ENCODE data around the gene TRAP1. TPM values are rescaled to one million over a fixed set of nuclear protein-coding genes. Genes with fewer than 3 reads are reported as not detected.

TRAP1 gene
- total RNA-seq, 2 experiments from 2014 or later = 68.0 to 75.9 TPM

- H3K27me3 ChIP-seq (ENCODE audit: control insufficient read depth in 1 of 2, insufficient read depth in 2 of 2, low read length in 2 of 2) = no peaks in the 10 kb centered on the region
- Mint-ChIP-seq H3K27ac (no peak overlapping the region), H3K9me3 (no peaks in the 10 kb centered on the region), H3K27me3 (no peaks in the 10 kb centered on the region), H3K4me3 (no peak overlapping the region), H3K36me3 (ENCODE audit: low read depth) (peaks cover 23% of the 10 kb centered on the region), H3K4me1 (ENCODE audit: low read depth) (peaks cover 31% of the 10 kb centered on the region)
- H3K9me3 ChIP-seq (ENCODE audit: control insufficient read depth in 1 of 2, insufficient read depth in 1 of 2, low read length in 2 of 2) = no peaks in the 10 kb centered on the region
- peaks cover 28% of the 10 kb centered on the region for H3K4me1 ChIP-seq (ENCODE audit: insufficient read depth, low read length)
- H3K36me3 ChIP-seq (ENCODE audit: insufficient read depth, low read length) = peaks cover 17% of the 10 kb centered on the region
- ATAC-seq (ENCODE audit: poor library complexity) (no peak), DNase-seq (no peak)
- intact Hi-C loops (cut with DNase I, micrococcal nuclease) = loop anchor here in 1 of 2 experiments (10.0 kb wide), 1 partner anchor 542 kb away; no protein-coding TSS in a partner anchor
- POLR2A ChIA-PET = interaction anchor here (1.2 kb wide), 1 partner anchor 14 kb away, joined by 3 read pairs; no protein-coding TSS in a partner anchor
- H3K27ac ChIP-seq (ENCODE audit: low read depth in 1 of 2, low read length in 2 of 2) = no peak overlapping the region
- H3K4me3 ChIP-seq (ENCODE audit: low read length) = no peak overlapping the region
- CTCF ChIA-PET = no interaction called here
- TF ChIP-seq, protein P1, sequence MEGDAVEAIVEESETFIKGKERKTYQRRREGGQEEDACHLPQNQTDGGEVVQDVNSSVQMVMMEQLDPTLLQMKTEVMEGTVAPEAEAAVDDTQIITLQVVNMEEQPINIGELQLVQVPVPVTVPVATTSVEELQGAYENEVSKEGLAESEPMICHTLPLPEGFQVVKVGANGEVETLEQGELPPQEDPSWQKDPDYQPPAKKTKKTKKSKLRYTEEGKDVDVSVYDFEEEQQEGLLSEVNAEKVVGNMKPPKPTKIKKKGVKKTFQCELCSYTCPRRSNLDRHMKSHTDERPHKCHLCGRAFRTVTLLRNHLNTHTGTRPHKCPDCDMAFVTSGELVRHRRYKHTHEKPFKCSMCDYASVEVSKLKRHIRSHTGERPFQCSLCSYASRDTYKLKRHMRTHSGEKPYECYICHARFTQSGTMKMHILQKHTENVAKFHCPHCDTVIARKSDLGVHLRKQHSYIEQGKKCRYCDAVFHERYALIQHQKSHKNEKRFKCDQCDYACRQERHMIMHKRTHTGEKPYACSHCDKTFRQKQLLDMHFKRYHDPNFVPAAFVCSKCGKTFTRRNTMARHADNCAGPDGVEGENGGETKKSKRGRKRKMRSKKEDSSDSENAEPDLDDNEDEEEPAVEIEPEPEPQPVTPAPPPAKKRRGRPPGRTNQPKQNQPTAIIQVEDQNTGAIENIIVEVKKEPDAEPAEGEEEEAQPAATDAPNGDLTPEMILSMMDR (IDR thresholded peaks at IDR 0.05) = no peak
Measured at GRCh38 chr16:3712861-3713372, 4.4 kb downstream of the TRAP1 start.

DNA sequence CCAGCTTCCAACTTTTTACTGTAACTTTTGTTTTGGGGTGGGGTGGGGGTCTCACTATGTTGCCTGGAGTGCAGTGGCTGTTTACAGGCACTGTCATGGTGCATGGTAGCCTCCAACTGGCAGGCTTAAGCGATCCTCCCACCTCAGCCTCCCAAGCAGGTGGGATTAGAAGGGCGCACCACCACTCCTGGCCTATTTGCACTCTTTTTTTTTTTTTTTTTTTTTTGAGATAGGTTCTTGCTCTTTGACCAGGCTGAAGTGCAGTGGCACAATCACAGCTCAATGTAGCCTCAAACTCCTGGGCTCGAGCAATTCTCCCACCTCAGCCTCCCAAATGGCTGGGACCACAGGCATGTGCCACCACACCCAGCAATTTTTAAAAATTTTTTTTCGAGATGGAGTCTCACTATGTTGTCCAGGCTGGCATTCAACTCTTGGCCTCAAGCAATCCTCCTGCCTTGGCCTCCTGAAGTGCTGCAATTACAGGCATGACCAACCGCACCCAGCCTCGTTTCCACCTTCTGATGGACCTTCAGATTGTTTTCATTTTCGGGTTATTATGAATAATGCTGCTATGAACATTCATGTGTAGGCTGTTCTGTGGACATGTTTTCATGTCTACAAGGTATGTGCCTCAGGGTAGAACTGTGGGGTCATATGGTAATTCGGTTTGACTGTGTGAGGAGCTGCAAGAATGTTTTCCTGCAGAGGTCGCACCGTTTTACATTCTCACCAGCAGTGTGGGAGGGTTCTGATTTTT lies 10.9 kb downstream of the TRAP1 start:
- no peaks in the 10 kb centered on the region for H3K9me3 Mint-ChIP-seq

GRCh38 chr16:3702082-3702481 lies 15.2 kb downstream of the TRAP1 start:
- TF ChIP-seq, protein P1 (IDR thresholded peaks at IDR 0.05) = no peak
- Histone ChIP-seq H3K27ac (ENCODE audit: low read depth in 1 of 2, low read length in 2 of 2) (no peak overlapping the region), H3K4me3 (ENCODE audit: low read length) (no peak overlapping the region), H3K9me3 (ENCODE audit: control insufficient read depth in 1 of 2, insufficient read depth in 1 of 2, low read length in 2 of 2) (no peaks in the 10 kb centered on the region), H3K4me1 (ENCODE audit: insufficient read depth, low read length) (peaks cover 15% of the 10 kb centered on the region), H3K27me3 (ENCODE audit: control insufficient read depth in 1 of 2, insufficient read depth in 2 of 2, low read length in 2 of 2) (no peaks in the 10 kb centered on the region), H3K36me3 (ENCODE audit: insufficient read depth, low read length) (no peaks in the 10 kb centered on the region)
- intact Hi-C loops (cut with DNase I, micrococcal nuclease) = no loop called here
- Mint-ChIP-seq H3K9me3 (no peaks in the 10 kb centered on the region), H3K4me1 (ENCODE audit: low read depth) (no peaks in the 10 kb centered on the region), H3K27me3 (no peaks in the 10 kb centered on the region), H3K4me3 (no peak overlapping the region), H3K36me3 (ENCODE audit: low read depth) (peaks cover 15% of the 10 kb centered on the region), H3K27ac (no peak overlapping the region)
- CTCF ChIA-PET = no interaction called here
- ATAC-seq (ENCODE audit: poor library complexity) (no peak), DNase-seq (no peak)
- POLR2A ChIA-PET = no interaction called here

More for the DNA sequence above, 10.9 kb downstream of the TRAP1 start:
- ChIA-PET CTCF (no interaction called here), POLR2A (no interaction called here)
- Mint-ChIP-seq H3K4me3 (no peak overlapping the region), H3K4me1 (ENCODE audit: low read depth) (peaks cover 4% of the 10 kb centered on the region), H3K27ac (no peak overlapping the region), H3K36me3 (ENCODE audit: low read depth) (peaks cover 20% of the 10 kb centered on the region), H3K27me3 (no peaks in the 10 kb centered on the region)
- no peaks in the 10 kb centered on the region for H3K4me1 ChIP-seq (ENCODE audit: insufficient read depth, low read length)
- no peak overlapping the region for H3K4me3 ChIP-seq (ENCODE audit: low read length)
- H3K9me3 ChIP-seq (ENCODE audit: control insufficient read depth in 1 of 2, insufficient read depth in 1 of 2, low read length in 2 of 2) = no peaks in the 10 kb centered on the region
- ATAC-seq (ENCODE audit: poor library complexity) (no peak), DNase-seq (no peak)
- intact Hi-C loops (cut with DNase I, micrococcal nuclease) = no loop called here
- peaks cover 3% of the 10 kb centered on the region for H3K36me3 ChIP-seq (ENCODE audit: insufficient read depth, low read length)
- no peaks in the 10 kb centered on the region for H3K27me3 ChIP-seq (ENCODE audit: control insufficient read depth in 1 of 2, insufficient read depth in 2 of 2, low read length in 2 of 2)
- no peak overlapping the region for H3K27ac ChIP-seq (ENCODE audit: low read depth in 1 of 2, low read length in 2 of 2)
- TF ChIP-seq, protein P1 (IDR thresholded peaks at IDR 0.05) = no peak

Measured in CD4-positive, alpha-beta T cell (primary cell).